Measurements from ENCODE around the gene GFER. TPM values are rescaled to one million over a fixed set of nuclear protein-coding genes. Genes with fewer than 3 reads are reported as not detected.

Gene GFER
- total and polyA plus RNA-seq, 10 of the 15 experiments (the other 5 are each of a cell fraction or from before 2014, with no cell fraction given): 2.4 to 57.7 (median 31.3) TPM

GRCh38 chr16:1974157-1975070 lies 9.6 kb upstream of the GFER start:
- 93% methylated on average over 39 of the region's 42 CpGs for WGBS (ENCODE audit: insufficient coverage, insufficient replicate concordance, low lambda C conversion rate, missing lambda C conversion rate)
- POLR2A ChIA-PET: interaction anchor here (1.9 kb wide), 1 partner anchor 9 kb away, joined by 8 read pairs; the partner anchor contains the start of gene RPS2
- BruUV-seq (replicated peaks): no TSS peak

GRCh38 chr16:1975432-1976215 lies 8.4 kb upstream of the GFER start:
- Histone ChIP-seq H3K9ac (ENCODE audit: control insufficient read depth, insufficient read depth, low read length) (no peak overlapping the region), H2AFZ (ENCODE audit: control insufficient read depth, low read depth, low read length) (no peak overlapping the region), H3K4me3 (no peak overlapping the region), H3K27ac (ENCODE audit: control insufficient read depth, insufficient read depth) (no peak overlapping the region), H3K79me2 (ENCODE audit: control insufficient read depth, insufficient read depth, low read length) (peaks cover 24% of the 10 kb centered on the region), H3K9me3 (replicated peaks; ENCODE audit: control insufficient read depth, insufficient read depth, low read length) (no peaks in the 10 kb centered on the region), H3K27me3 (replicated peaks in 1 of 2; ENCODE audit: control insufficient read depth in 2 of 2, insufficient read depth in 2 of 2, low read length in 1 of 2) (0 out of 4 replicates have a peak, but pooled peaks cover 0 to 2% of the 10 kb centered on the region in 2 experiments), H3K4me2 (ENCODE audit: control insufficient read depth, insufficient read depth) (no peak overlapping the region), H4K20me1 (ENCODE audit: control insufficient read depth, insufficient read depth) (no peaks in the 10 kb centered on the region), H3K4me1 (ENCODE audit: control insufficient read depth, insufficient read depth, low read length) (peaks cover 8% of the 10 kb centered on the region), H3K36me3 (ENCODE audit: control insufficient read depth in 2 of 2, insufficient read depth in 2 of 2, low read length in 1 of 2) (peaks cover 0 to 36% of the 10 kb centered on the region in 2 experiments; a peak in 3 of 4 replicates)
- intact Hi-C loops (cut with micrococcal nuclease; ENCODE audit: unreplicated experiment) (no loop called here), in situ Hi-C loops (cut with MboI) (no loop called here)
- SMC1A ChIA-PET (ENCODE audit: uncharacterized antibody, unreplicated experiment): no interaction called here
- FAIRE-seq (no peak), DNase-seq (ENCODE audit: low read depth, low spot score) (no peak), ATAC-seq (no peak)
- no peak for TF ChIP-seq TAF1 (IDR thresholded peaks at IDR 0.05; ENCODE audit: borderline replicate concordance, low read depth, low read length)
- CTCF ChIA-PET: no interaction called here
- 96% methylated on average over 29 of the region's 33 CpGs for WGBS (ENCODE audit: insufficient coverage, insufficient replicate concordance, low lambda C conversion rate, missing lambda C conversion rate)
- no TSS peak for BruUV-seq (replicated peaks)
- RAD21 ChIA-PET (ENCODE audit: unreplicated experiment): no interaction called here
- POLR2A ChIA-PET: interaction anchor here (1.9 kb wide), 1 partner anchor 10 kb away, joined by 8 read pairs; the partner anchor contains the start of gene RPS2

More at GRCh38 chr16:1974157-1975070, 9.6 kb upstream of the GFER start:
- Histone ChIP-seq H3K4me2 (ENCODE audit: control insufficient read depth, insufficient read depth) (no peak overlapping the region), H3K27ac (ENCODE audit: control insufficient read depth, insufficient read depth) (no peak overlapping the region), H2AFZ (ENCODE audit: control insufficient read depth, low read depth, low read length) (no peak overlapping the region), H3K4me3 (no peak overlapping the region), H3K27me3 (replicated peaks in 1 of 2; ENCODE audit: control insufficient read depth in 2 of 2, insufficient read depth in 2 of 2, low read length in 1 of 2) (no peaks in the 10 kb centered on the region), H4K20me1 (ENCODE audit: control insufficient read depth, insufficient read depth) (no peaks in the 10 kb centered on the region), H3K36me3 (ENCODE audit: control insufficient read depth in 2 of 2, insufficient read depth in 2 of 2, low read length in 1 of 2) (peaks cover 0 to 36% of the 10 kb centered on the region in 2 experiments; a peak in 3 of 4 replicates), H3K4me1 (ENCODE audit: control insufficient read depth, insufficient read depth, low read length) (peaks cover 12% of the 10 kb centered on the region), H3K79me2 (ENCODE audit: control insufficient read depth, insufficient read depth, low read length) (peaks cover 24% of the 10 kb centered on the region), H3K9me3 (replicated peaks; ENCODE audit: control insufficient read depth, insufficient read depth, low read length) (no peaks in the 10 kb centered on the region), H3K9ac (ENCODE audit: control insufficient read depth, insufficient read depth, low read length) (no peak overlapping the region)
- in situ Hi-C loops (cut with MboI) (no loop called here), intact Hi-C loops (cut with micrococcal nuclease; ENCODE audit: unreplicated experiment) (no loop called here)
- RAD21 ChIA-PET (ENCODE audit: unreplicated experiment): no interaction called here
- CTCF ChIA-PET: no interaction called here
- TF ChIP-seq POLR2A (IDR thresholded peaks at IDR 0.05; ENCODE audit: low read depth, low read length) (0 out of 2 replicates have a peak, but pooled peaks have one; percentile 7), YY1 (IDR thresholded peaks at IDR 0.05; ENCODE audit: low read depth, low read length) (no peak)
- ATAC-seq (no peak), DNase-seq (ENCODE audit: low read depth, low spot score) (no peak), FAIRE-seq (no peak)
- SMC1A ChIA-PET (ENCODE audit: uncharacterized antibody, unreplicated experiment): no interaction called here
